ENCODE data around the gene NEXN. TPM values are rescaled to one million over a fixed set of nuclear protein-coding genes. Genes with fewer than 3 reads are reported as not detected.

Gene NEXN
- total and polyA plus RNA-seq, 2 of the 13 experiments (the other 11 are each of a cell fraction or from before 2014, with no cell fraction given): 0.07 to 0.97 TPM

DNA sequence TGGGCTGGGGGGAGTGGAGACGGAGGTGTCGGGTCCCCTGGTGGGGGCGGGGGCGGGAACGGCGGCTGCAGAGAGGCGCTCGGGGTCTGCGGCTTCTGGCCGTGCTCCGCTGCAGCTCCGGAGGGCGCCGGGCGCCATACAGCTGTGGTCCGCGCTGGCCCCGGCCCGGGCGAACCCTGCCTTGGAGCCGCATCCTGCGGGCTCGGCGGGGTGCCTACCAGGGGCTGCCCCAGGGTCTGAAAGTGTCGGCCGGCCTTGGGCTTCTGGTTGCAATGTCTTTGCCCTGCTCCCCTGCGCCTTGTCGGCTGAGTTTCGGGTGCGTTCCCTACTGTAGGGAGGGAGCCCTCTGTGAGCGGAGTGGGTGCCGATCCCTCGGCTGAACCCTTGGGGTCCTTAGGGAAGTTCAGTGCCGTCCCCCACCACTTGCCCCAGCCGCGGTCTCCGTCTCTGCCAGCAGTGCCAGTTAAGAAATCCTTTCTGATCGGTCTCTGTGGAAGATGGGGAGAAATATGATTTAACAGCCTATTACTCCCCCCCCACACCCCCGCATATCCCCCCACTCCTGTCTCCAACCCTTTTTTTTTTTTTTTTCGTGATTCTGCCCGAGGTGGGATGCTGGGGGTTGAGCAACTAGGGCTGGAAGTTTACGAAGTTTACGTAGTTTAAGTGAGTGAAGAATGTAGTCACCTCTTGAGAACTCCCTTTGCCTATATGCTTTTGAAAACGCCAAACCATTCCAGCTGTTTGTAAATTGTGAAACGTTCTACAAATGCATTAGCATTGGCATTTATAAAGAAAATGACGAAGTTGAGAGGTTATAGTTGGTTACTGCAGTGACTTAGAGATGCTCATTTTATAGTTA, 588 bp downstream of the NEXN start (continued):
- no peak for TF ChIP-seq IKZF1 (IDR thresholded peaks at IDR 0.05)
- TF ChIP-seq NPAS2 (CRISPR knock-in tag; IDR thresholded peaks at IDR 0.05; ENCODE audit: borderline replicate concordance): no peak
- no peak for TF ChIP-seq ZFP37 (CRISPR knock-in tag; IDR thresholded peaks at IDR 0.05; ENCODE audit: borderline replicate concordance)
- TF ChIP-seq ZNF205 (CRISPR knock-in tag; IDR thresholded peaks at IDR 0.05): no peak
- TF ChIP-seq, protein P1, sequence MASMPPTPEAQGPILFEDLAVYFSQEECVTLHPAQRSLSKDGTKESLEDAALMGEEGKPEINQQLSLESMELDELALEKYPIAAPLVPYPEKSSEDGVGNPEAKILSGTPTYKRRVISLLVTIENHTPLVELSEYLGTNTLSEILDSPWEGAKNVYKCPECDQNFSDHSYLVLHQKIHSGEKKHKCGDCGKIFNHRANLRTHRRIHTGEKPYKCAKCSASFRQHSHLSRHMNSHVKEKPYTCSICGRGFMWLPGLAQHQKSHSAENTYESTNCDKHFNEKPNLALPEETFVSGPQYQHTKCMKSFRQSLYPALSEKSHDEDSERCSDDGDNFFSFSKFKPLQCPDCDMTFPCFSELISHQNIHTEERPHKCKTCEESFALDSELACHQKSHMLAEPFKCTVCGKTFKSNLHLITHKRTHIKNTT (CRISPR knock-in tag; IDR thresholded peaks at IDR 0.05): no peak
- TF ChIP-seq, protein P2, sequence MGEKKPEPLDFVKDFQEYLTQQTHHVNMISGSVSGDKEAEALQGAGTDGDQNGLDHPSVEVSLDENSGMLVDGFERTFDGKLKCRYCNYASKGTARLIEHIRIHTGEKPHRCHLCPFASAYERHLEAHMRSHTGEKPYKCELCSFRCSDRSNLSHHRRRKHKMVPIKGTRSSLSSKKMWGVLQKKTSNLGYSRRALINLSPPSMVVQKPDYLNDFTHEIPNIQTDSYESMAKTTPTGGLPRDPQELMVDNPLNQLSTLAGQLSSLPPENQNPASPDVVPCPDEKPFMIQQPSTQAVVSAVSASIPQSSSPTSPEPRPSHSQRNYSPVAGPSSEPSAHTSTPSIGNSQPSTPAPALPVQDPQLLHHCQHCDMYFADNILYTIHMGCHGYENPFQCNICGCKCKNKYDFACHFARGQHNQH (CRISPR knock-in tag; IDR thresholded peaks at IDR 0.05): no peak
- no peak for TF ChIP-seq RBM22 (optimal IDR thresholded peaks at IDR 0.05; ENCODE audit: low read length)
- TF ChIP-seq, protein P3, sequence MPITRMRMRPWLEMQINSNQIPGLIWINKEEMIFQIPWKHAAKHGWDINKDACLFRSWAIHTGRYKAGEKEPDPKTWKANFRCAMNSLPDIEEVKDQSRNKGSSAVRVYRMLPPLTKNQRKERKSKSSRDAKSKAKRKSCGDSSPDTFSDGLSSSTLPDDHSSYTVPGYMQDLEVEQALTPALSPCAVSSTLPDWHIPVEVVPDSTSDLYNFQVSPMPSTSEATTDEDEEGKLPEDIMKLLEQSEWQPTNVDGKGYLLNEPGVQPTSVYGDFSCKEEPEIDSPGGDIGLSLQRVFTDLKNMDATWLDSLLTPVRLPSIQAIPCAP (CRISPR knock-in tag; IDR thresholded peaks at IDR 0.05; ENCODE audit: low read depth): no peak
- TF ChIP-seq ZNF20 (CRISPR knock-in tag; IDR thresholded peaks at IDR 0.05): no peak
- TF ChIP-seq, protein P4, sequence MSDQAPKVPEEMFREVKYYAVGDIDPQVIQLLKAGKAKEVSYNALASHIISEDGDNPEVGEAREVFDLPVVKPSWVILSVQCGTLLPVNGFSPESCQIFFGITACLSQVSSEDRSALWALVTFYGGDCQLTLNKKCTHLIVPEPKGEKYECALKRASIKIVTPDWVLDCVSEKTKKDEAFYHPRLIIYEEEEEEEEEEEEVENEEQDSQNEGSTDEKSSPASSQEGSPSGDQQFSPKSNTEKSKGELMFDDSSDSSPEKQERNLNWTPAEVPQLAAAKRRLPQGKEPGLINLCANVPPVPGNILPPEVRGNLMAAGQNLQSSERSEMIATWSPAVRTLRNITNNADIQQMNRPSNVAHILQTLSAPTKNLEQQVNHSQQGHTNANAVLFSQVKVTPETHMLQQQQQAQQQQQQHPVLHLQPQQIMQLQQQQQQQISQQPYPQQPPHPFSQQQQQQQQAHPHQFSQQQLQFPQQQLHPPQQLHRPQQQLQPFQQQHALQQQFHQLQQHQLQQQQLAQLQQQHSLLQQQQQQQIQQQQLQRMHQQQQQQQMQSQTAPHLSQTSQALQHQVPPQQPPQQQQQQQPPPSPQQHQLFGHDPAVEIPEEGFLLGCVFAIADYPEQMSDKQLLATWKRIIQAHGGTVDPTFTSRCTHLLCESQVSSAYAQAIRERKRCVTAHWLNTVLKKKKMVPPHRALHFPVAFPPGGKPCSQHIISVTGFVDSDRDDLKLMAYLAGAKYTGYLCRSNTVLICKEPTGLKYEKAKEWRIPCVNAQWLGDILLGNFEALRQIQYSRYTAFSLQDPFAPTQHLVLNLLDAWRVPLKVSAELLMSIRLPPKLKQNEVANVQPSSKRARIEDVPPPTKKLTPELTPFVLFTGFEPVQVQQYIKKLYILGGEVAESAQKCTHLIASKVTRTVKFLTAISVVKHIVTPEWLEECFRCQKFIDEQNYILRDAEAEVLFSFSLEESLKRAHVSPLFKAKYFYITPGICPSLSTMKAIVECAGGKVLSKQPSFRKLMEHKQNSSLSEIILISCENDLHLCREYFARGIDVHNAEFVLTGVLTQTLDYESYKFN (CRISPR knock-in tag; conservative IDR thresholded peaks at IDR 0.05): no peak
- TF ChIP-seq ASH2L (IDR thresholded peaks at IDR 0.05; ENCODE audit: insufficient read length, low read depth, low read length): peak; percentile 12
- no peak for TF ChIP-seq TCF7L2 (IDR thresholded peaks at IDR 0.05; ENCODE audit: low read depth, low read length)
- TF ChIP-seq, protein P5, sequence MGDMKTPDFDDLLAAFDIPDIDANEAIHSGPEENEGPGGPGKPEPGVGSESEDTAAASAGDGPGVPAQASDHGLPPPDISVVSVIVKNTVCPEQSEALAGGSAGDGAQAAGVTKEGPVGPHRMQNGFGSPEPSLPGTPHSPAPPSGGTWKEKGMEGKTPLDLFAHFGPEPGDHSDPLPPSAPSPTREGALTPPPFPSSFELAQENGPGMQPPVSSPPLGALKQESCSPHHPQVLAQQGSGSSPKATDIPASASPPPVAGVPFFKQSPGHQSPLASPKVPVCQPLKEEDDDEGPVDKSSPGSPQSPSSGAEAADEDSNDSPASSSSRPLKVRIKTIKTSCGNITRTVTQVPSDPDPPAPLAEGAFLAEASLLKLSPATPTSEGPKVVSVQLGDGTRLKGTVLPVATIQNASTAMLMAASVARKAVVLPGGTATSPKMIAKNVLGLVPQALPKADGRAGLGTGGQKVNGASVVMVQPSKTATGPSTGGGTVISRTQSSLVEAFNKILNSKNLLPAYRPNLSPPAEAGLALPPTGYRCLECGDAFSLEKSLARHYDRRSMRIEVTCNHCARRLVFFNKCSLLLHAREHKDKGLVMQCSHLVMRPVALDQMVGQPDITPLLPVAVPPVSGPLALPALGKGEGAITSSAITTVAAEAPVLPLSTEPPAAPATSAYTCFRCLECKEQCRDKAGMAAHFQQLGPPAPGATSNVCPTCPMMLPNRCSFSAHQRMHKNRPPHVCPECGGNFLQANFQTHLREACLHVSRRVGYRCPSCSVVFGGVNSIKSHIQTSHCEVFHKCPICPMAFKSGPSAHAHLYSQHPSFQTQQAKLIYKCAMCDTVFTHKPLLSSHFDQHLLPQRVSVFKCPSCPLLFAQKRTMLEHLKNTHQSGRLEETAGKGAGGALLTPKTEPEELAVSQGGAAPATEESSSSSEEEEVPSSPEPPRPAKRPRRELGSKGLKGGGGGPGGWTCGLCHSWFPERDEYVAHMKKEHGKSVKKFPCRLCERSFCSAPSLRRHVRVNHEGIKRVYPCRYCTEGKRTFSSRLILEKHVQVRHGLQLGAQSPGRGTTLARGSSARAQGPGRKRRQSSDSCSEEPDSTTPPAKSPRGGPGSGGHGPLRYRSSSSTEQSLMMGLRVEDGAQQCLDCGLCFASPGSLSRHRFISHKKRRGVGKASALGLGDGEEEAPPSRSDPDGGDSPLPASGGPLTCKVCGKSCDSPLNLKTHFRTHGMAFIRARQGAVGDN (CRISPR knock-in tag; IDR thresholded peaks at IDR 0.05): peak; percentile 38; the same call in 1 of the 2 replicates
- TF ChIP-seq, protein P6, sequence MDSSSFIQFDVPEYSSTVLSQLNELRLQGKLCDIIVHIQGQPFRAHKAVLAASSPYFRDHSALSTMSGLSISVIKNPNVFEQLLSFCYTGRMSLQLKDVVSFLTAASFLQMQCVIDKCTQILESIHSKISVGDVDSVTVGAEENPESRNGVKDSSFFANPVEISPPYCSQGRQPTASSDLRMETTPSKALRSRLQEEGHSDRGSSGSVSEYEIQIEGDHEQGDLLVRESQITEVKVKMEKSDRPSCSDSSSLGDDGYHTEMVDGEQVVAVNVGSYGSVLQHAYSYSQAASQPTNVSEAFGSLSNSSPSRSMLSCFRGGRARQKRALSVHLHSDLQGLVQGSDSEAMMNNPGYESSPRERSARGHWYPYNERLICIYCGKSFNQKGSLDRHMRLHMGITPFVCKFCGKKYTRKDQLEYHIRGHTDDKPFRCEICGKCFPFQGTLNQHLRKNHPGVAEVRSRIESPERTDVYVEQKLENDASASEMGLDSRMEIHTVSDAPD (CRISPR knock-in tag; IDR thresholded peaks at IDR 0.05): no peak

Measured in HepG2 (cell line).